Measurements from ENCODE around the gene SELENOV.

The SELENOV gene

DNA sequence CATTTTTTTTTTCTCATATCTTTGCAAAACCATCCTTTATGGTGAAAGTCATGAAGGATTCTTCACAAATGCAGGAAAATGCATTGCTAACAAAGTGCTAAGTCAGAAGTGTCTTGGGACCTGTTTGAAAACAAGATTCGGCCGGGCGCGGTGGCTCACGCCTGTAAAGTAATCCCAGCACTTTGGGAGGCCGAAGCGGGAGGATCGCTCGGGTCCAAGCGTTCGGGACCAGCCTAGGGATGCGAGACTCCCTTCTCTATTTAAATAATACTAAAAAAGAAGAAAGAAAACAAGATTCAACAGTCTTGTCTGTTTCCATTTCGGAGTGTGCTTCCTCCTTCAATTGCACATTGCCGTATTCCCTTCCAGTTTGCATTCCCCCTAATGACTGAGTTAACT is 16.9 kb downstream of the SELENOV start:
- no peaks in the 10 kb centered on the region for H3K9me3 ChIP-seq (ENCODE audit: insufficient read depth, low read depth, low read length)
- H3K9ac ChIP-seq (ENCODE audit: low read depth, low read length), result peak overlapping the region; percentile 87; the same call in 1 of the 2 replicates
- no peaks in the 10 kb centered on the region for H3K36me3 ChIP-seq (ENCODE audit: insufficient read depth, low read depth, low read length)
- no peak overlapping the region for H3K27ac ChIP-seq (ENCODE audit: low read length)
- peak overlapping the region; percentile 92 for H3K4me3 ChIP-seq (ENCODE audit: low read length)
- H3K4me1 ChIP-seq (ENCODE audit: insufficient read depth, low read length), result no peaks in the 10 kb centered on the region
- no peaks in the 10 kb centered on the region for H3K27me3 ChIP-seq (ENCODE audit: insufficient read depth, low read length)

- Histone ChIP-seq H3K27ac (ENCODE audit: low read length) (no peak within 1 kb of the TSS), H3K4me3 (ENCODE audit: low read length) (peak within 1 kb of the TSS; percentile 92), H3K4me1 (ENCODE audit: insufficient read depth, low read length) (no peaks in the 10 kb centered on the region), H3K9me3 (ENCODE audit: insufficient read depth, low read depth, low read length) (no peaks in the 10 kb centered on the region), H3K9ac (ENCODE audit: low read depth, low read length) (peak within 1 kb of the TSS; percentile 87), H3K27me3 (ENCODE audit: insufficient read depth, low read length) (no peaks in the 10 kb centered on the region), H3K36me3 (ENCODE audit: insufficient read depth, low read depth, low read length) (no peaks in the 10 kb centered on the region)
Measured at GRCh38 chr19:39532233-39533002, 17.5 kb downstream of the SELENOV start, which contains the start of gene EID2B. Gene EID2B, minus strand, starts transcription at chr19:39532852. Its CDS starts 50 bp downstream, at chr19:39532802.

- Histone ChIP-seq H3K27ac (ENCODE audit: low read length) (no peak overlapping the region), H3K4me3 (ENCODE audit: low read length) (no peak overlapping the region; the same call in 1 of the 2 replicates), H3K27me3 (ENCODE audit: insufficient read depth, low read length) (no peaks in the 10 kb centered on the region), H3K9me3 (ENCODE audit: insufficient read depth, low read depth, low read length) (no peaks in the 10 kb centered on the region), H3K36me3 (ENCODE audit: insufficient read depth, low read depth, low read length) (no peaks in the 10 kb centered on the region), H3K4me1 (ENCODE audit: insufficient read depth, low read length) (no peaks in the 10 kb centered on the region; the same call in 1 of the 2 replicates), H3K9ac (ENCODE audit: low read depth, low read length) (no peak overlapping the region)
Measured at GRCh38 chr19:39533003-39533512, 18.1 kb downstream of the SELENOV start.

- Histone ChIP-seq H3K27me3 (ENCODE audit: insufficient read depth, low read length) (no peaks in the 10 kb centered on the region), H3K27ac (ENCODE audit: low read length) (no peak overlapping the region), H3K4me1 (ENCODE audit: insufficient read depth, low read length) (no peaks in the 10 kb centered on the region; the same call in 1 of the 2 replicates), H3K9me3 (ENCODE audit: insufficient read depth, low read depth, low read length) (no peaks in the 10 kb centered on the region), H3K36me3 (ENCODE audit: insufficient read depth, low read depth, low read length) (no peaks in the 10 kb centered on the region), H3K9ac (ENCODE audit: low read depth, low read length) (no peak overlapping the region), H3K4me3 (ENCODE audit: low read length) (no peak overlapping the region)
Measured at GRCh38 chr19:39533791-39534190, 18.9 kb downstream of the SELENOV start.

GRCh38 chr19:39539165-39539517 is 24.2 kb downstream of the SELENOV start:
- H3K36me3 ChIP-seq (ENCODE audit: insufficient read depth, low read depth, low read length), result no peaks in the 10 kb centered on the region
- peaks cover 3% of the 10 kb centered on the region; the same call in 1 of the 2 replicates for H3K4me1 ChIP-seq (ENCODE audit: insufficient read depth, low read length)
- H3K9me3 ChIP-seq (ENCODE audit: insufficient read depth, low read depth, low read length), result no peaks in the 10 kb centered on the region
- no peaks in the 10 kb centered on the region for H3K27me3 ChIP-seq (ENCODE audit: insufficient read depth, low read length)
- peak overlapping the region; percentile 83; the same call in 1 of the 2 replicates for H3K9ac ChIP-seq (ENCODE audit: low read depth, low read length)
- no peak overlapping the region for H3K27ac ChIP-seq (ENCODE audit: low read length)
- peak overlapping the region; percentile 89 for H3K4me3 ChIP-seq (ENCODE audit: low read length)

DNA sequence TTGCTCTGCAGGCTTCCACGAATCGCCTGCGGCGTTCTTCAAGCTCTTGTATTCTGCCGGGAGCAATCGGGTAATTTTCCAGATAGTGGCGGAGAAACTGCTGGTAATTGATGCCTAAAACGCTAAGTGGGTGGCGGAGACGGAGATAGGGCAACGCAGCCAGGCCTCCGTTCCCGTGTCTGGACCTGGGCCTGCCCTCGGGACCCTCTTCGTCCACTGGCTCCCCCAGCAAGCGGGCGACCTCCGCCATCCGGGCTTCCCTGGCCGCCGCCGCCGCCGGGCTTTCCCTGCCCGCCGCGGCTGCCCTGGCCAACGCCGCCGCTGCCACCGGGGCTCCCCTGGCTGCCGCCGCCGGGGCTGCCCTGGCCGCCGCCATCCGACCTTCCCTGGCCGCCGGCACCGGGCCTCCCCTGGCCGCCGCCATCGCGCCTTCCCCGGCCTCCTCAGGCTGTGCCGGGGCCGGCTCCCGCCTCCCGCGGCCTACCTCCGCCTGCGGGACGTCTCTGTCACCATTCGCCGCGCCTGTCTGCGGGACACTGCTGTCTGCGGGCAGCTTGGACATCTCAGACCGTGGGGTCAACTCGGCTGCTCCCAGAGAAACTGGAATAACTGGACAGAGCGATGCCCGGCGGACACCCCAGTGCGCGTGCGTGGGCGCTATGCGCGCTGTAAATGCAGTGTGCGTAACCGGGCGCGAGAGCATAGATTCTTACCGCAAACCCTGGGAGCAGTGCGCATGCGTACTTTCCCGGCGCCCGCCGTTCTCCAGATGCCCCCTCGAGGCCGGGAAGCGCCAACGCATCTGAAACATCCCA is 24.8 kb downstream of the SELENOV start, which contains the start of gene EID2:
Gene EID2, minus strand, starts transcription at position 644 of the 815 bp plus-strand sequence. Its CDS starts 82 bp downstream, at position 562.
- H3K36me3 ChIP-seq (ENCODE audit: insufficient read depth, low read depth, low read length), result no peaks in the 10 kb centered on the region
- peak within 1 kb of the TSS; percentile 89 for H3K4me3 ChIP-seq (ENCODE audit: low read length)
- no peaks in the 10 kb centered on the region for H3K9me3 ChIP-seq (ENCODE audit: insufficient read depth, low read depth, low read length)
- peak within 1 kb of the TSS; percentile 83; the same call in 1 of the 2 replicates for H3K9ac ChIP-seq (ENCODE audit: low read depth, low read length)
- no peaks in the 10 kb centered on the region for H3K27me3 ChIP-seq (ENCODE audit: insufficient read depth, low read length)
- peaks cover 3% of the 10 kb centered on the region; the same call in 1 of the 2 replicates for H3K4me1 ChIP-seq (ENCODE audit: insufficient read depth, low read length)
- no peak within 1 kb of the TSS for H3K27ac ChIP-seq (ENCODE audit: low read length)

GRCh38 chr19:39540333-39540673 is 25.4 kb downstream of the SELENOV start:
- no peak overlapping the region for H3K27ac ChIP-seq (ENCODE audit: low read length)
- H3K9ac ChIP-seq (ENCODE audit: low read depth, low read length), result no peak overlapping the region; the same call in 1 of the 2 replicates
- H3K27me3 ChIP-seq (ENCODE audit: insufficient read depth, low read length), result no peaks in the 10 kb centered on the region
- H3K9me3 ChIP-seq (ENCODE audit: insufficient read depth, low read depth, low read length), result no peaks in the 10 kb centered on the region
- no peaks in the 10 kb centered on the region for H3K36me3 ChIP-seq (ENCODE audit: insufficient read depth, low read depth, low read length)
- peaks cover 3% of the 10 kb centered on the region; the same call in 1 of the 2 replicates for H3K4me1 ChIP-seq (ENCODE audit: insufficient read depth, low read length)
- H3K4me3 ChIP-seq (ENCODE audit: low read length), result peak overlapping the region; percentile 89; the same call in 1 of the 2 replicates

DNA sequence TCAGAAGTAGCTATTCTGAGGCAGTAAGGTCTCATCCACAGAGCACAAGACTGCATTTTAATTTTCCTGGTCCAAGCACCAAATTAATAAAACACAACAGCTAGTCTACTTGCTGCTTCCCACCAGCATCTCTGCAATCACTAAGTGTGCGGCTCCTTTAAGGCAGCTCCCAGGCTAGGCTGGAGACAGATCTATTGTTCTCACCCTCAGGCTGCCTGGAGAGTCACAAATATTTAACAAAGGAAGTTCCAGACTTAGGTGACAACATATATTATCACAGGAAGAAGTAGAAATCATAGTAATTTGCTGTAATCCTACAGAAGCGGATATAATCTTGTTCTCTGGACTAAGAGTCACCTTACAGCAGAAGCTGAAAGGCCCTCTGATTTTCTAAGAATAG is 27.3 kb downstream of the SELENOV start:
- no peak overlapping the region for H3K27ac ChIP-seq (ENCODE audit: low read length)

GRCh38 chr19:39543477-39543857 is 28.5 kb downstream of the SELENOV start:
- peaks cover 3% of the 10 kb centered on the region; the same call in 1 of the 2 replicates for H3K4me1 ChIP-seq (ENCODE audit: insufficient read depth, low read length)
- H3K27ac ChIP-seq (ENCODE audit: low read length), result no peak overlapping the region
- H3K9ac ChIP-seq (ENCODE audit: low read depth, low read length), result no peak overlapping the region
- H3K27me3 ChIP-seq (ENCODE audit: insufficient read depth, low read length), result no peaks in the 10 kb centered on the region
- H3K36me3 ChIP-seq (ENCODE audit: insufficient read depth, low read depth, low read length), result no peaks in the 10 kb centered on the region
- H3K4me3 ChIP-seq (ENCODE audit: low read length), result no peak overlapping the region
- H3K9me3 ChIP-seq (ENCODE audit: insufficient read depth, low read depth, low read length), result no peaks in the 10 kb centered on the region

More for the DNA sequence above, 27.3 kb downstream of the SELENOV start:
- Histone ChIP-seq H3K36me3 (ENCODE audit: insufficient read depth, low read depth, low read length) (no peaks in the 10 kb centered on the region), H3K27me3 (ENCODE audit: insufficient read depth, low read length) (no peaks in the 10 kb centered on the region), H3K9me3 (ENCODE audit: insufficient read depth, low read depth, low read length) (no peaks in the 10 kb centered on the region), H3K9ac (ENCODE audit: low read depth, low read length) (no peak overlapping the region), H3K4me1 (ENCODE audit: insufficient read depth, low read length) (peaks cover 3% of the 10 kb centered on the region; the same call in 1 of the 2 replicates), H3K4me3 (ENCODE audit: low read length) (no peak overlapping the region)

DNA sequence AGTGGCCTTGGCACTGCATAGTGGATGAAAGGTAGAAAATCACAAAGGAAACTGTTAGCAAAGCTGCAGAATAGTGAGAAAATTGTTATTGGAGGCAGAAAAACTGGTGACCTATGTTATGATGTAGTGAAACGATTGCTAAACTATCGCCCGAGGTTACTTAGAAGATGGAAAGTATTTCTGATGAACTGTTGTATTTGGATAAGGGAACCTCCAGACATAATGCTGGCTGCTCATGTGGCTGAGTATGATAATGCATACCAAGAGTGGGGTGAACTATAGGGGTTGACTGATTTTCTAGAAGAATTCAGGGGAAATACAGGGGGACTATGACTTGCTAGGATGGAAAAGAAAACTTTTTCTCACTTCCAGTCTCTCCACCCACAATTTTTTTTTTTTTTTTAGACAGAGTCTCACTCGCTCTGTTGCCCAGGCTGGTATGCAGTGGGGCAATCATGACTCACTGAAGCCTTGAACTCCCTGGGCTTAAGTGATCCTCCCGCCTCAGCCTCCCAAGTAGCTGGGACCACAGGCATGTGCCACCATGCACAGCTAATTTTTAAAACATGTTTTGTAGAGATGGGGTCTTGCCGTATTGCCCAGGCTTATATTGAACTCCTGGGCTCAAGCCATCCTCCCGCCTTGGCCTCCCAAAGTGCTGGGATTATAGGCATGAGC is 29.4 kb downstream of the SELENOV start:
- H3K27ac ChIP-seq (ENCODE audit: low read length), result no peak overlapping the region
- 0 out of 2 replicates have a peak, but pooled peaks cover 3% of the 10 kb centered on the region for H3K4me1 ChIP-seq (ENCODE audit: insufficient read depth, low read length)
- H3K27me3 ChIP-seq (ENCODE audit: insufficient read depth, low read length), result no peaks in the 10 kb centered on the region
- no peaks in the 10 kb centered on the region for H3K36me3 ChIP-seq (ENCODE audit: insufficient read depth, low read depth, low read length)
- H3K9ac ChIP-seq (ENCODE audit: low read depth, low read length), result no peak overlapping the region
- H3K9me3 ChIP-seq (ENCODE audit: insufficient read depth, low read depth, low read length), result no peaks in the 10 kb centered on the region
- H3K4me3 ChIP-seq (ENCODE audit: low read length), result no peak overlapping the region

GRCh38 chr19:39544911-39545310 is 30.0 kb downstream of the SELENOV start:
- H3K4me1 ChIP-seq (ENCODE audit: insufficient read depth, low read length), result 0 out of 2 replicates have a peak, but pooled peaks cover 3% of the 10 kb centered on the region
- no peak overlapping the region for H3K9ac ChIP-seq (ENCODE audit: low read depth, low read length)
- H3K9me3 ChIP-seq (ENCODE audit: insufficient read depth, low read depth, low read length), result no peaks in the 10 kb centered on the region
- H3K27me3 ChIP-seq (ENCODE audit: insufficient read depth, low read length), result no peaks in the 10 kb centered on the region
- no peaks in the 10 kb centered on the region for H3K36me3 ChIP-seq (ENCODE audit: insufficient read depth, low read depth, low read length)
- H3K27ac ChIP-seq (ENCODE audit: low read length), result no peak overlapping the region
- H3K4me3 ChIP-seq (ENCODE audit: low read length), result no peak overlapping the region
